Adrenal gland (tissue), 5 donors: Measurements from ENCODE around the gene NR6A1.

ENCODE experiments used
- CTCF ChIP-seq, 6 experiments: fragments of 450-650 bp in 4 of 6; fragments of 200-600 bp in 2 of 6; sonication (generic) in 1 of 6; IDR thresholded peaks; 1 replicate in 5 of 6; 2 replicates in 1 of 6; pipeline versions ENCODE4 v1.5.1 to v1.8.0; 2016 to 2021; ENCODE audit warnings: antibody characterized with exemption in 6 of 6, mild to moderate bottlenecking in 2 of 6, moderate library complexity in 1 of 6
- POLR2A ChIP-seq, 2 donors: fragments of 450-650 bp; IDR thresholded peaks; one replicate each; pipeline ENCODE4 v1.6.1; 2017; ENCODE audit warnings: antibody characterized with exemption in 2 of 2, mild to moderate bottlenecking in 2 of 2, moderate library complexity in 1 of 2
- donor health status: DM: no; HTN: no; CAD: no.

GRCh38 chr9:124574534-124575375 is 196.4 kb downstream of the NR6A1 start:
- no peak for TF ChIP-seq CTCF (IDR thresholded peaks at IDR 0.05)
- no peak for TF ChIP-seq POLR2A (IDR thresholded peaks at IDR 0.05)
